Stomach smooth muscle (tissue), 2 donors: Measurements from ENCODE around the gene CYBA.
"Not testable (repeated sequence)": the region's sequence is repeated elsewhere in the genome, so short reads cannot be mapped to it uniquely, and the experiment has no call there.

Experiments
- H3K27ac ChIP-seq: one replicate; pipeline ENCODE4 v1.7.0; 2013; ENCODE audit warnings: mild to moderate bottlenecking, low read length, inconsistent platforms
- H3K27me3 ChIP-seq, 2 donors: one replicate each; pipeline ENCODE4 v1.7.0; 2013; ENCODE audit warnings: low read length in 2 of 2; ENCODE audit not compliant: insufficient read depth in 2 of 2, control insufficient read depth in 1 of 2
- H3K36me3 ChIP-seq, 2 donors: one replicate each; pipeline ENCODE4 v1.7.0; 2013; ENCODE audit warnings: low read length in 2 of 2; ENCODE audit not compliant: control insufficient read depth in 2 of 2, insufficient read depth in 2 of 2
- H3K4me1 ChIP-seq: one replicate; pipeline ENCODE4 v1.7.0; 2013; ENCODE audit warnings: low read length; ENCODE audit not compliant: control insufficient read depth, insufficient read depth
- H3K4me3 ChIP-seq, 2 donors: one replicate each; pipeline ENCODE4 v1.7.0; 2013; ENCODE audit warnings: low read length in 2 of 2
- H3K9ac ChIP-seq, 2 donors: one replicate each; pipeline ENCODE4 v1.7.0; 2013; ENCODE audit warnings: low read length in 2 of 2, mild to moderate bottlenecking in 1 of 2
- H3K9me3 ChIP-seq, 2 donors: one replicate each; pipeline ENCODE4 v1.7.0; 2013; ENCODE audit warnings: low read length in 2 of 2; ENCODE audit not compliant: control insufficient read depth in 2 of 2
- donor health status: healthy.
- donor health status: Pancreatic carcinoma.

The CYBA gene

GRCh38 chr16:88609426-88609825 is 41.4 kb downstream of the CYBA start:
- not testable (repeated sequence) for H3K27me3 ChIP-seq, H3K4me3 ChIP-seq, H3K9me3 ChIP-seq, H3K9ac ChIP-seq, H3K4me1 ChIP-seq, H3K27ac ChIP-seq
- peaks cover 29 to 31% of the 10 kb centered on the region in 2 donors for H3K36me3 ChIP-seq

- Histone ChIP-seq H3K4me1 (no peaks in the 10 kb centered on the region), H3K9ac (no peak overlapping the region), H3K27me3 (no peaks in the 10 kb centered on the region), H3K27ac (no peak overlapping the region), H3K9me3 (no peaks in the 10 kb centered on the region), H3K36me3 (peaks cover 28 to 29% of the 10 kb centered on the region in 2 donors), H3K4me3 (no peak overlapping the region)
Observed at GRCh38 chr16:88608076-88608475, 42.8 kb downstream of the CYBA start.

DNA sequence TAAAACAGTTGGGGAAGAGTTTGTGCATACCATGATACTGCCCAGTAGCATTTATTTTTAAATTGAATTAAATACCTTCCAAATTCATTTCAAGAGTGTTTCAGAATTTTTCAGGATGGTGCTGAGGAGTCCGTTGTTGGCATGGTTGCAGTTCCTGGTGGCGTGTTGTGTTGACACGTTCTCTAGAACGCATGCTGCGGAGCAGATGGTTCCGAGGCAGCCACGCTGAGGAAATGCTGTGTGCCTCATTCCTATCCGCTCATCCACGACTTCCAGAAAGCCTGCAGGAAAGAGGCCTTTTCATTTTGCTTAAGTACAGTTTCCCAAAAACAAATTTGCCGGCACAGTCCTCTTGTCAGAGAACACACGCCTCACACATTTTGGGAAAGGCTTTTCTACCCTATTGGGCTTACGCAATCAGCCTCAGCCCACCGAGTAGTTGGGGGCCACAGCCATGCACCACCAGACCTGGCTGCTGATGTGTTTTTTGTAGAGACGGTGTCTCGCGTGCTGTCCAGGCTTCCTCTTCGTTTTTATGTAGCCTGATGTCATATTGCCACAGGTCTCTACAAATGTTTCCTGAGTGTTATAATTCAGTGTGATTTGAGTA is 44.6 kb downstream of the CYBA start:
- H3K9ac ChIP-seq: no peak overlapping the region
- H3K36me3 ChIP-seq: peaks cover 34 to 37% of the 10 kb centered on the region in 2 donors
- H3K4me1 ChIP-seq: no peaks in the 10 kb centered on the region
- H3K9me3 ChIP-seq: no peaks in the 10 kb centered on the region
- H3K27ac ChIP-seq: no peak overlapping the region
- no peaks in the 10 kb centered on the region for H3K27me3 ChIP-seq
- no peak overlapping the region for H3K4me3 ChIP-seq

GRCh38 chr16:88605186-88606147 is 45.4 kb downstream of the CYBA start:
- no peaks in the 10 kb centered on the region for H3K9me3 ChIP-seq
- no peaks in the 10 kb centered on the region for H3K27me3 ChIP-seq
- no peak overlapping the region for H3K9ac ChIP-seq
- no peaks in the 10 kb centered on the region for H3K4me1 ChIP-seq
- peaks cover 35 to 42% of the 10 kb centered on the region in 2 donors for H3K36me3 ChIP-seq
- H3K4me3 ChIP-seq: no peak overlapping the region
- H3K27ac ChIP-seq: no peak overlapping the region

DNA sequence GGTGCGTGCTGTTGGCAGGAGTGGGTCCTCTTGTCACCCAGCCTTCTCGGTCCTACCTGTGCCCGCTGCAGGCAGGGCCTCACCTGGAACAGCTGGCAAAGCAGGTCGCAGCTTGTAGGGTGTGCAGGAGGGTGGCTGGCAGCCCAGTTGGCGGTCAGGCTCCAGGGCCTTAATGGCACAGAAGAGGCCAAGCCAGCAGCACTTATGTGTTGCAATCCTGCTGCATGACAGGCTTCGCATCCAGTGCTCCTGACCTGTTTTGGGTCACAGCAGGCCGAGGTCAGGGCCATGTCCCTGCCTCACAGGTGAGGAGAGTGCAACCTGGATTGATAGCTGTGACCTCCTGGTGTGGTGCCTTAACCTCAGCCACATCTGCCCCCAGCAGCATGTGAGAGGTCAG is 48.8 kb downstream of the CYBA start:
- no peaks in the 10 kb centered on the region for H3K27me3 ChIP-seq
- peaks cover 38 to 52% of the 10 kb centered on the region in 2 donors for H3K36me3 ChIP-seq
- no peak overlapping the region for H3K9ac ChIP-seq
- H3K4me1 ChIP-seq: no peaks in the 10 kb centered on the region
- no peak overlapping the region for H3K4me3 ChIP-seq
- no peak overlapping the region for H3K27ac ChIP-seq
- H3K9me3 ChIP-seq: no peaks in the 10 kb centered on the region

- no peaks in the 10 kb centered on the region for H3K4me1 ChIP-seq
- no peak overlapping the region for H3K9ac ChIP-seq
- H3K36me3 ChIP-seq: peaks cover 34 to 50% of the 10 kb centered on the region in 2 donors
- no peaks in the 10 kb centered on the region for H3K9me3 ChIP-seq
- no peak overlapping the region for H3K4me3 ChIP-seq
- H3K27ac ChIP-seq: no peak overlapping the region
- H3K27me3 ChIP-seq: no peaks in the 10 kb centered on the region
Observed at GRCh38 chr16:88601313-88602036, 49.4 kb downstream of the CYBA start.

DNA sequence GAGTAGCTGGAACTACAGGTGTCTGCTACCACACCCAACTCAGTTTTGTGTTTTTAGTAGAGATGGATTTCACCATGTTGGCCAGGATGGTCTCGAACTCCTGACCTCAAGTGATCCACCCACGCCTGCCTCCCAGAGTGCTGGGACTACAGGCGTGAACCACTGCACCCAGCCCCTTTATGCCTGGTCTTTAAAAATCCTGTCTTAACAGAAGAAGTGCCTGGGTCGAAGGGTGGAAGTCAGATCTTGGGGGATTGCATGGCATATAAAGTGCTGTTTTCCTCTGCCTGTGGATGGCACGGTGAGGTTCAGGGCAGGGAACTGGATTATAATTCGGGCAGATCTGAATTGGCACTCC is 50.3 kb downstream of the CYBA start:
- Histone ChIP-seq H3K36me3 (peaks cover 29 to 46% of the 10 kb centered on the region in 2 donors), H3K4me3 (no peak overlapping the region), H3K4me1 (no peaks in the 10 kb centered on the region), H3K27me3 (no peaks in the 10 kb centered on the region), H3K9me3 (no peaks in the 10 kb centered on the region), H3K27ac (no peak overlapping the region), H3K9ac (no peak overlapping the region)

DNA sequence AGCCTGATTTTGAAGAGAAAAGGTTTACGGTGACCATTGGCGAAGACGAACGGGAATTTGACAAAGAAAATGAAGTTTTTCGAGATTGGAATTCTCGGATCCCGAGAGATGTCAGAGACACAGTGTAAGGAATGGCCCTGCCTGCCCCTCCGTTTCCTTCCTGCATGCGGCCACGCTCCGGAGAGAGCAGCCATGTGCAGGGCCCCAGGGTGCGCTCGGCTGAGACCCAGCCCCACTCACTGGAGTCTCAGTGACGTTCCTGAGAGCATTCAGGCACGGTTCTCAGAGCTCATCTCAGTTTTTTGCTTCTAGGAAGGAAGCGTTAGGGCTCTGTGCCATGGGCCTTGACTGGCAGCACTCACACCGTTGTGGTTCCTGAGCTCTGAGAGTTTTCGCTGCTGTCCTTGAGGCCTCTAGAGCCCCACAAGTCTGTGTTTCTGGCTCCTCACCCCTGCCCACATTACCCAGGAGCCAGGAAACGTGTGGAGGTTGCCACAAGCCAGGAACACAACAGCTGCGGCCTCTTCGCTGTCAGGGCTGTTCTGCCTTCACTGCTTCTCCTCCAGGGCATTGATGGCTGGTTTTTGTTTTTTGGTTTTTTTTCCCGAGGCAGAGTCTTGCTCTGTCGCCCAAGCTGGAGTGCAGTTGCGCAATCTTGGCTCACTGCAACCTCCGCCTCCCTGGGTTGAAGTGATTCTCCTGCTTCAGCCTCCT is 50.9 kb downstream of the CYBA start:
- H3K36me3 ChIP-seq: peaks cover 29 to 41% of the 10 kb centered on the region in 2 donors
- no peaks in the 10 kb centered on the region for H3K9me3 ChIP-seq
- H3K27me3 ChIP-seq: no peaks in the 10 kb centered on the region
- no peak overlapping the region for H3K9ac ChIP-seq
- H3K4me1 ChIP-seq: no peaks in the 10 kb centered on the region
- H3K27ac ChIP-seq: no peak overlapping the region
- H3K4me3 ChIP-seq: no peak overlapping the region

GRCh38 chr16:88599092-88599733 is 51.6 kb downstream of the CYBA start:
- no peaks in the 10 kb centered on the region for H3K4me1 ChIP-seq
- no peak overlapping the region for H3K9ac ChIP-seq
- H3K27ac ChIP-seq: no peak overlapping the region
- H3K4me3 ChIP-seq: no peak overlapping the region
- H3K36me3 ChIP-seq: peaks cover 29 to 38% of the 10 kb centered on the region in 2 donors
- no peaks in the 10 kb centered on the region for H3K27me3 ChIP-seq
- no peaks in the 10 kb centered on the region for H3K9me3 ChIP-seq
